Transverse colon (tissue), 4 donors: Measurements from ENCODE around the gene MTCH1.

ENCODE experiments used
- EP300 ChIP-seq: sonication (generic); formaldehyde crosslinking; IDR thresholded peaks from one replicate; pipeline ENCODE4 v1.6.1; 2017; ENCODE audit warnings: antibody characterized with exemption, low read depth
- POLR2A ChIP-seq: fragments of 450-650 bp; IDR thresholded peaks from one replicate; pipeline ENCODE4 v1.6.1; 2016; ENCODE audit warnings: antibody characterized with exemption, mild to moderate bottlenecking, moderate library complexity
- POLR2AphosphoS5 ChIP-seq, 3 donors: sonication (generic); formaldehyde crosslinking; IDR thresholded peaks; one replicate each; pipeline ENCODE4 v1.6.1; 2016; ENCODE audit warnings: antibody characterized with exemption in 3 of 3
- TF ChIP-seq, protein P1 (sequence below), 5 experiments: fragments of 200-600 bp in 3 of 5; fragments of 450-650 bp in 2 of 5; sonication (generic) in 3 of 5; IDR thresholded peaks; 1 replicate in 2 of 5; 2 replicates in 3 of 5; pipeline ENCODE4 v1.5.1; 2016 to 2017; ENCODE audit warnings: antibody characterized with exemption in 5 of 5, inconsistent platforms in 3 of 5, mild to moderate bottlenecking in 2 of 5, moderate library complexity in 1 of 5

DNA sequence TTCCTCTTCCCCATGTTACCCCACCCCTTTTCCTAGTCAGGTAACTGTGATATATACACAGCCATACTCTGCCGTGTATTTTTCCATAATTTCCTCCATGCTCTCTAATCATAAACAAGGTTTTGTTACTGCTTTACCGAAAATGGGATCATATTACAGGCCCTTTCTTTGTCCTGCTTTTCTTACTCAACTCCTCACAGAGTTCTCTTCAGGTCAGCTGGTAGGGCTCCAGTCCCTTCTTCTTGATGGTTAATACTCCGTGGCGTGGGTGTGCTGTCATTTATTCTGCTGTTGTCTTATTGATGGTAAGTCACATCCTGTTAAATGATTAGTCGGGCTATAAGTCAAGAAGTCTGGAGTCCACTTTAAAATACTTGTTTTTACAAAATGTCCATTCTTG, 56.4 kb downstream of the MTCH1 start:
- no peak for TF ChIP-seq POLR2A
- TF ChIP-seq, protein P1, sequence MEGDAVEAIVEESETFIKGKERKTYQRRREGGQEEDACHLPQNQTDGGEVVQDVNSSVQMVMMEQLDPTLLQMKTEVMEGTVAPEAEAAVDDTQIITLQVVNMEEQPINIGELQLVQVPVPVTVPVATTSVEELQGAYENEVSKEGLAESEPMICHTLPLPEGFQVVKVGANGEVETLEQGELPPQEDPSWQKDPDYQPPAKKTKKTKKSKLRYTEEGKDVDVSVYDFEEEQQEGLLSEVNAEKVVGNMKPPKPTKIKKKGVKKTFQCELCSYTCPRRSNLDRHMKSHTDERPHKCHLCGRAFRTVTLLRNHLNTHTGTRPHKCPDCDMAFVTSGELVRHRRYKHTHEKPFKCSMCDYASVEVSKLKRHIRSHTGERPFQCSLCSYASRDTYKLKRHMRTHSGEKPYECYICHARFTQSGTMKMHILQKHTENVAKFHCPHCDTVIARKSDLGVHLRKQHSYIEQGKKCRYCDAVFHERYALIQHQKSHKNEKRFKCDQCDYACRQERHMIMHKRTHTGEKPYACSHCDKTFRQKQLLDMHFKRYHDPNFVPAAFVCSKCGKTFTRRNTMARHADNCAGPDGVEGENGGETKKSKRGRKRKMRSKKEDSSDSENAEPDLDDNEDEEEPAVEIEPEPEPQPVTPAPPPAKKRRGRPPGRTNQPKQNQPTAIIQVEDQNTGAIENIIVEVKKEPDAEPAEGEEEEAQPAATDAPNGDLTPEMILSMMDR (IDR thresholded peaks at IDR 0.05): no peak
- TF ChIP-seq POLR2AphosphoS5 (IDR thresholded peaks at IDR 0.05): no peak
- TF ChIP-seq EP300: no peak
